Measurements from ENCODE around the gene IL4R. TPM values are rescaled to one million over a fixed set of nuclear protein-coding genes. Genes with fewer than 3 reads are reported as not detected.
A peak's percentile ranks its signal among the peaks of the same experiment; 100 is the strongest.

IL4R gene
- total and polyA plus RNA-seq, 10 of the 15 experiments (the other 5 are each of a cell fraction or from before 2014, with no cell fraction given), result 2.6 to 70.4 (median 36.6) TPM

- TF ChIP-seq ZBTB11 (CRISPR knock-in tag; IDR thresholded peaks at IDR 0.05) (no peak), NR2C2 (IDR thresholded peaks at IDR 0.05; ENCODE audit: borderline replicate concordance, control insufficient read depth, insufficient read length, low read depth) (no peak), POLR2A (IDR thresholded peaks at IDR 0.05; ENCODE audit: low read depth, low read length) (peak; percentile 54), SUPT20H (IDR thresholded peaks at IDR 0.05; ENCODE audit: borderline replicate concordance, control insufficient read depth, low read depth, low read length) (no peak), PML (IDR thresholded peaks at IDR 0.05; ENCODE audit: low read length) (no peak), RCOR1 (conservative IDR thresholded peaks at IDR 0.05; ENCODE audit: low read depth, low read length) (0 out of 2 replicates have a peak, but pooled peaks have one; percentile 14), SIX5 (IDR thresholded peaks at IDR 0.05; ENCODE audit: low read depth, low read length, severe bottlenecking) (no peak), NBN (IDR thresholded peaks at IDR 0.05) (peak; percentile 90), MLLT1 (IDR thresholded peaks at IDR 0.05) (peak; percentile 79), CHD2 (IDR thresholded peaks at IDR 0.05; ENCODE audit: borderline replicate concordance, low read depth, low read length) (peak; percentile 69), STAT3 (IDR thresholded peaks at IDR 0.05; ENCODE audit: low read depth, low read length) (no peak), YY1 (IDR thresholded peaks at IDR 0.05; ENCODE audit: low read depth, low read length) (peak; percentile 53; the same call in 1 of the 2 replicates), IRF4 (IDR thresholded peaks at IDR 0.05; ENCODE audit: low read depth, low read length) (peak; percentile 34; the same call in 1 of the 2 replicates), TCF3 (IDR thresholded peaks at IDR 0.05; ENCODE audit: borderline replicate concordance, insufficient read depth, low read depth, low read length) (peak; percentile 84; the same call in 1 of the 2 replicates), MEF2A (IDR thresholded peaks at IDR 0.05; ENCODE audit: insufficient read depth, low read depth, low read length) (peak; percentile 77; the same call in 1 of the 2 replicates), ZNF274 (IDR thresholded peaks at IDR 0.05; ENCODE audit: insufficient read depth, insufficient read length) (no peak), CBX5 (IDR thresholded peaks at IDR 0.05; ENCODE audit: low read depth) (no peak), HDAC2 (IDR thresholded peaks at IDR 0.05) (no peak), NKRF (conservative IDR thresholded peaks at IDR 0.05) (peak; percentile 65; the same call in 1 of the 2 replicates), ASH2L (IDR thresholded peaks at IDR 0.05; ENCODE audit: borderline replicate concordance, low read depth) (0 out of 2 replicates have a peak, but pooled peaks have one; percentile 48), PAX5 (IDR thresholded peaks at IDR 0.05; ENCODE audit: borderline replicate concordance, low read depth, low read length) (0 out of 2 replicates have a peak, but pooled peaks have one; percentile 21), HSF1 (IDR thresholded peaks at IDR 0.05; ENCODE audit: low read depth, low read length) (0 out of 2 replicates have a peak, but pooled peaks have one; percentile 9)
Measured at GRCh38 chr16:27367461-27368357, 53.9 kb downstream of the IL4R start (continued).
